Measurements from ENCODE around the gene SHB.

The SHB gene

GRCh38 chr9:38068701-38069628 lies at the start of gene SHB:
SHB (minus strand) TSS chr9:38069227; CDS start chr9:38068645, 582 bp downstream.
- no peak for DNase-seq (ENCODE audit: low read depth)

GRCh38 chr9:38117651-38118050 lies 48.6 kb upstream of the SHB start:
- no peak for DNase-seq (ENCODE audit: low read depth)

GRCh38 chr9:38114905-38115304 lies 45.9 kb upstream of the SHB start:
- no peak for DNase-seq (ENCODE audit: low read depth)

GRCh38 chr9:38112456-38112855 lies 43.4 kb upstream of the SHB start:
- no peak for DNase-seq (ENCODE audit: low read depth)

- no peak for DNase-seq (ENCODE audit: low read depth)
Observed at GRCh38 chr9:38112049-38112448, 43.0 kb upstream of the SHB start.

GRCh38 chr9:38110476-38110875 lies 41.4 kb upstream of the SHB start:
- DNase-seq (ENCODE audit: low read depth) = no peak

- no peak for DNase-seq (ENCODE audit: low read depth)
Observed at GRCh38 chr9:38109601-38110000, 40.6 kb upstream of the SHB start.

GRCh38 chr9:38108326-38108725 lies 39.3 kb upstream of the SHB start:
- DNase-seq (ENCODE audit: low read depth) = no peak

- no peak for DNase-seq (ENCODE audit: low read depth)
Observed at GRCh38 chr9:38107811-38108304, 38.8 kb upstream of the SHB start.

- no peak for DNase-seq (ENCODE audit: low read depth)
Observed at GRCh38 chr9:38107405-38107804, 38.4 kb upstream of the SHB start.

GRCh38 chr9:38106488-38106887 lies 37.5 kb upstream of the SHB start:
- DNase-seq (ENCODE audit: low read depth) = no peak

- no peak for DNase-seq (ENCODE audit: low read depth)
Observed at GRCh38 chr9:38103340-38103739, 34.3 kb upstream of the SHB start.

- DNase-seq (ENCODE audit: low read depth) = no peak
Observed at GRCh38 chr9:38101423-38101822, 32.4 kb upstream of the SHB start.

GRCh38 chr9:38096238-38096805 lies 27.3 kb upstream of the SHB start:
- no peak for DNase-seq (ENCODE audit: low read depth)

- DNase-seq (ENCODE audit: low read depth) = no peak
Observed at GRCh38 chr9:38094165-38094564, 25.1 kb upstream of the SHB start.

GRCh38 chr9:38092656-38093055 lies 23.6 kb upstream of the SHB start:
- no peak for DNase-seq (ENCODE audit: low read depth)

GRCh38 chr9:38092200-38092524 lies 23.1 kb upstream of the SHB start:
- DNase-seq (ENCODE audit: low read depth) = no peak

- DNase-seq (ENCODE audit: low read depth) = no peak
Observed at GRCh38 chr9:38091310-38092199, 22.5 kb upstream of the SHB start.

GRCh38 chr9:38090170-38090569 lies 21.1 kb upstream of the SHB start:
- DNase-seq (ENCODE audit: low read depth) = no peak

- no peak for DNase-seq (ENCODE audit: low read depth)
Observed at GRCh38 chr9:38089387-38090165, 20.5 kb upstream of the SHB start.

GRCh38 chr9:38088006-38088925 lies 19.2 kb upstream of the SHB start:
- DNase-seq (ENCODE audit: low read depth) = no peak
